K562 (cell line): ENCODE measurements around the gene KIF21A. TPM values are rescaled to one million over a fixed set of nuclear protein-coding genes. Genes with fewer than 3 reads are reported as not detected.

Experiments used
- CEBPG ChIP-seq, 3 experiments: fragments of 200-800 bp in 1 of 3; sonication (Bioruptor generic) in 1 of 3; sonication (generic) in 1 of 3; formaldehyde crosslinking in 1 of 3; IDR thresholded peaks in 2 of 3; conservative IDR thresholded peaks in 1 of 3; 2 replicates each; pipeline versions ENCODE4 v1.6.1 to v1.8.0; 2016 to 2022; ENCODE audit warnings: missing compliant biosample characterization in 2 of 3, missing genetic modification characterization in 2 of 3, mild to moderate bottlenecking in 1 of 3, missing genetic modification reagents in 1 of 3
- EP300 ChIP-seq: IDR thresholded peaks from 2 replicates; pipeline ENCODE4 v1.6.1; 2012; ENCODE audit warnings: low read length, improper control_type of control experiment
- HEY1 ChIP-seq: fragments of 250-450 bp; sonication (Bioruptor Pico); IDR thresholded peaks from 2 replicates; pipeline ENCODE4 v1.5.0; 2020; ENCODE audit warnings: mild to moderate bottlenecking, moderate library complexity, borderline replicate concordance
- PBX2 ChIP-seq, 2 experiments: IDR thresholded peaks in 1 of 2; conservative IDR thresholded peaks in 1 of 2; 2 replicates each; pipeline ENCODE4 v1.6.1; 2016; ENCODE audit warnings: low read depth in 2 of 2, mild to moderate bottlenecking in 1 of 2, missing compliant biosample characterization in 1 of 2, missing genetic modification characterization in 1 of 2, moderate library complexity in 1 of 2
- PKNOX1 ChIP-seq: fragments of 450-650 bp; IDR thresholded peaks from 2 replicates; pipeline ENCODE4 v1.6.1; 2016
- polyA plus RNA-seq, 8 experiments: library from polyadenylated mRNA; depleted of rRNA in 4 of 8; stranded (reverse) in 5 of 8; unstranded in 3 of 8; fragments of >200 nt; fragmentation: Nextera tagmentation in 2 of 8; fragmentation: Illumina TruSeq in 1 of 8; extraction: Ambion mirVana in 2 of 8; extraction: Trizol in 1 of 8; gene quantifications; 2 replicates each; pipeline versions ENCODE4 v1.2.1 to v1.2.3, GENCODE V29; 2011 to 2014; ENCODE audit warnings: inconsistent platforms in 1 of 8, missing spikeins in 1 of 8
- total RNA-seq, 7 experiments: library from RNA; depleted of rRNA in 6 of 7; stranded (reverse); fragments of >200 nt in 6 of 7; fragmentation: Illumina TruSeq in 2 of 7; extraction: Trizol in 2 of 7; gene quantifications; 2 replicates each; pipeline versions ENCODE4 v1.2.1 to v1.2.3, GENCODE V29; 2011 to 2021; ENCODE audit warnings: low replicate concordance in 1 of 7
- TF ChIP-seq, protein P1 (sequence below), 2 experiments: fragments of 450-650 bp; IDR thresholded peaks; 2 replicates each; pipeline ENCODE4 v1.6.1; 2016; ENCODE audit warnings: mild to moderate bottlenecking in 2 of 2, borderline replicate concordance in 1 of 2, low read depth in 1 of 2, moderate library complexity in 1 of 2

The KIF21A gene
- total and polyA plus RNA-seq, 9 of the 15 experiments (the other 6 are each of a cell fraction or from before 2014, with no cell fraction given): 17.7 to 45.0 (median 30.3) TPM

DNA sequence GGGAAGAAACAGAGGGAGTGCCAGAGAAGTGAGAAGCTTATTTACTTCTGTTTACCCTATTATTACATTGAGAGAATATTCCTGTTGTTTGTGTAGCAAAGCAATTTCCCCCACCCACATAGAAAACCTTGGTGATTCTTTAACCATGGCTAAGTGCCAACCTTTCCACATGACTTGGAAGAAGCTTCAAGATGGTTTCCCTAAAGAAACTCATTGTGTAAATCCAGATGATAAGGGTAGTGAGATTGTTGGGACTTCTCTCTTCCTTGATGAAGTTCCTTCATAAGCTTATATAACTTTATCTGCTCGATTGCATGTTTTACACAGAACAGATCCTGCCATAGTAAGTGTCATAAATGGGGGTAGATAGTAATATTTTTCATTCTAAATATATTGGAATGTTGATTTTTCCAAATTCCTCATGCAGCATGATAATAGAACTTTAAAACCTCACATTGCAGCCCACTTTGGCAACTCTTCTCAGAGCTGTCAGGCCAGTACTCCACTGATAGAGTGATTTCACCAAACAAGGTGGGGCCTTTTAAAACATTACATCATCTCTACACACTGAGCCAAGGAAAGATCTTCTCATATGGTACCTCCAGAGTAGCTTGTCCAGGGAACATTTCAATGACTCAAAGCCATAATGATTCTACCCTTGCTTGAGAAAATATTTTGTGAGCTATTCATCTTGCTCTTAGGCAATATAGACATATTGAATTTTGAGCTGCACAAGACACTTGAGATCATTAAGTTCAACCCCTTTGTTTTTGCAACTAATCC, 47.8 kb upstream of the KIF21A start (continued):
- TF ChIP-seq PKNOX1 (peak; percentile 48; the same call in 1 of the 2 replicates), EP300 (no peak), HEY1 (CRISPR knock-in tag) (no peak), CEBPG (CRISPR knock-in tag; IDR thresholded peaks at IDR 0.05) (no peak), CEBPG (tag; conservative IDR thresholded peaks at IDR 0.05 in 1 of 2, IDR thresholded peaks at IDR 0.05 in 1 of 2) (peak; percentile 58 to 79), PBX2 (CRISPR knock-in tag; IDR thresholded peaks at IDR 0.05; ENCODE audit: low read depth) (0 out of 2 replicates have a peak, but pooled peaks have one; percentile 6), PBX2 (tag; conservative IDR thresholded peaks at IDR 0.05; ENCODE audit: low read depth) (no peak)
- TF ChIP-seq, protein P1, sequence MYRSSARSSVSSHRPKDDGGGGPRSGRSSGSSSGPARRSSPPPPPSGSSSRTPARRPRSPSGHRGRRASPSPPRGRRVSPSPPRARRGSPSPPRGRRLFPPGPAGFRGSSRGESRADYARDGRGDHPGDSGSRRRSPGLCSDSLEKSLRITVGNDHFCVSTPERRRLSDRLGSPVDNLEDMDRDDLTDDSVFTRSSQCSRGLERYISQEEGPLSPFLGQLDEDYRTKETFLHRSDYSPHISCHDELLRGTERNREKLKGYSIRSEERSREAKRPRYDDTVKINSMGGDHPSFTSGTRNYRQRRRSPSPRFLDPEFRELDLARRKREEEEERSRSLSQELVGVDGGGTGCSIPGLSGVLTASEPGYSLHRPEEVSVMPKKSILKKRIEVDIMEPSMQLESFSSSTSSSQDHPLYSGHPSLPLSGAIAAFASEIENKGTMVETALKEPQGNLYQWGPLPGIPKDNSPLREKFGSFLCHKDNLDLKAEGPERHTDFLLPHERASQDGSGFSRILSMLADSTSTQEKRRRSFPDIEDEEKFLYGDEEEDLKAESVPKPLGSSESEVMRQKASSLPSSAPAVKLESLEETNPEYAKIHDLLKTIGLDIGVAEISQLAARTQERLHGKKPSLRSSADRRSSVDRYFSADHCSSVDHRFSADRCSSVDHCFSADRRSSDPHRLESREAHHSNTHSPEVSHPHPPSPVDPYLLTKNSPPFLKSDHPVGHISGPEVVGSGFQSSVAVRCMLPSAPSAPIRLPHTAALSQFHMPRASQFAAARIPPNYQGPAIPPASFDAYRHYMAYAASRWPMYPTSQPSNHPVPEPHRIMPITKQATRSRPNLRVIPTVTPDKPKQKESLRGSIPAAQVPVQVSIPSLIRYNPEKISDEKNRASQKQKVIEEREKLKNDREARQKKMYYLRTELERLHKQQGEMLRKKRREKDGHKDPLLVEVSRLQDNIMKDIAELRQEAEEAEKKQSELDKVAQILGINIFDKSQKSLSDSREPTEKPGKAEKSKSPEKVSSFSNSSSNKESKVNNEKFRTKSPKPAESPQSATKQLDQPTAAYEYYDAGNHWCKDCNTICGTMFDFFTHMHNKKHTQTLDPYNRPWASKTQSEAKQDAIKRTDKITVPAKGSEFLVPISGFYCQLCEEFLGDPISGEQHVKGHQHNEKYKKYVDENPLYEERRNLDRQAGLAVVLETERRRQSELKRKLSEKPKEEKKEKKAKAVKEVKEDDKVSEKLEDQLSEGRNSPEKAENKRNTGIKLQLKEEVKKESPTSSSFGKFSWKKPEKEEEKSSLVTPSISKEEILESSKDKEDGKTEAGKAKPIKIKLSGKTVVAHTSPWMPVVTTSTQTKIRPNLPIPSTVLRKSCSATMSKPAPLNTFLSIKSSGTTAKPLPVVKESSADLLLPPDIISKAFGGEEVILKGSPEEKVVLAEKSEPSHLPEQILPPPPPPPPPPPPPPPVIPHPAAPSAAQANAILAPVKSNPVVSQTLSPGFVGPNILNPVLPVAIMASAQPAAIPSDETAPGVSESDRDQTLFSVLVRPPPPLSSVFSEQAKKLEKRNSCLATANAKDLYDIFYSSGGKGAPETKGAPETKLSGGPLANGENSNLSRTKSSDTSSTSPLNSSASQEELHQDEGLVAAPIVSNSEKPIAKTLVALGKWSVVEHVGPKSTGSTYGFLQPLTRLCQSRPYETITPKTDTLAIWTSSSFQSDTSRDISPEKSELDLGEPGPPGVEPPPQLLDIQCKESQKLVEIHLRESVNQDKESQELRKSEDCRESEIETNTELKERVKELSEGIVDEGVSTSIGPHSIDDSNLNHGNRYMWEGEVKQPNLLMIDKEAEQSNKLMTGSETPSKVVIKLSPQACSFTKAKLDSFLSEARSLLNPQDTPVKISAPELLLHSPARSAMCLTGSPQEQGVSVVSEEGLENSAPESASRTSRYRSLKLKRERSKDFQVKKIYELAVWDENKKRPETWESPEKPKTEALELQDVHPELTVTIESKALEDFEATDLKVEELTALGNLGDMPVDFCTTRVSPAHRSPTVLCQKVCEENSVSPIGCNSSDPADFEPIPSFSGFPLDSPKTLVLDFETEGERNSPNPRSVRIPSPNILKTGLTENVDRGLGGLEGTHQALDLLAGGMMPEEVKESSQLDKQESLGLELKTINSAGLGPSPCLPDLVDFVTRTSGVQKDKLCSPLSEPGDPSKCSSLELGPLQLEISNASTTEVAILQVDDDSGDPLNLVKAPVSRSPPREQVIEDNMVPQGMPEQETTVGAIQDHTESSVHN (IDR thresholded peaks at IDR 0.05; ENCODE audit: borderline replicate concordance in 1 of 2, low read depth in 1 of 2): no peak
